WTC11 (cell line): ENCODE measurements around the gene RNF214.
A peak's percentile ranks its signal among the peaks of the same experiment; 100 is the strongest.

Experiments
- CREB1 ChIP-seq: sonication (generic); formaldehyde crosslinking; IDR thresholded peaks from 2 replicates; pipeline ENCODE4 v1.8.0; 2023; ENCODE audit warnings: mild to moderate bottlenecking, missing genetic modification reagents
- CTCF ChIP-seq: fragments of 200-600 bp; IDR thresholded peaks from 2 replicates; pipeline ENCODE4 v1.8.0; 2022; ENCODE audit warnings: antibody characterized with exemption
- ETV6 ChIP-seq: sonication (generic); formaldehyde crosslinking; IDR thresholded peaks from 2 replicates; pipeline ENCODE4 v1.8.1; 2022; ENCODE audit warnings: mild to moderate bottlenecking, missing genetic modification reagents
- NR1H2 ChIP-seq: sonication (generic); formaldehyde crosslinking; IDR thresholded peaks from 2 replicates; pipeline ENCODE4 v1.9.0; 2021; ENCODE audit warnings: mild to moderate bottlenecking, moderate library complexity, missing genetic modification reagents
- NR2C2 ChIP-seq: sonication (generic); formaldehyde crosslinking; IDR thresholded peaks from 2 replicates; pipeline ENCODE4 v1.8.0; 2022; ENCODE audit warnings: mild to moderate bottlenecking, missing genetic modification reagents
- RELA ChIP-seq: sonication (generic); formaldehyde crosslinking; IDR thresholded peaks from 2 replicates; pipeline ENCODE4 v1.8.1; 2022; ENCODE audit warnings: missing genetic modification reagents, mild to moderate bottlenecking, borderline replicate concordance
- TP53 ChIP-seq: sonication (generic); formaldehyde crosslinking; IDR thresholded peaks from 2 replicates; pipeline ENCODE4 v1.8.1; 2023; ENCODE audit warnings: mild to moderate bottlenecking, missing genetic modification reagents

- TF ChIP-seq NR2C2 (CRISPR knock-in tag) (no peak), NR1H2 (no peak), CTCF (peak; percentile 93), ETV6 (CRISPR knock-in tag) (no peak), TP53 (CRISPR knock-in tag) (no peak), CREB1 (CRISPR knock-in tag) (no peak), RELA (CRISPR knock-in tag) (no peak)
These were observed at the start of gene RNF214 for GRCh38 chr11:117232092-117232878.
